ENCODE data around the gene SRD5A2.
"Not testable (repeated sequence)": the region's sequence is repeated elsewhere in the genome, so short reads cannot be mapped to it uniquely, and the experiment has no call there.

SRD5A2 gene

DNA sequence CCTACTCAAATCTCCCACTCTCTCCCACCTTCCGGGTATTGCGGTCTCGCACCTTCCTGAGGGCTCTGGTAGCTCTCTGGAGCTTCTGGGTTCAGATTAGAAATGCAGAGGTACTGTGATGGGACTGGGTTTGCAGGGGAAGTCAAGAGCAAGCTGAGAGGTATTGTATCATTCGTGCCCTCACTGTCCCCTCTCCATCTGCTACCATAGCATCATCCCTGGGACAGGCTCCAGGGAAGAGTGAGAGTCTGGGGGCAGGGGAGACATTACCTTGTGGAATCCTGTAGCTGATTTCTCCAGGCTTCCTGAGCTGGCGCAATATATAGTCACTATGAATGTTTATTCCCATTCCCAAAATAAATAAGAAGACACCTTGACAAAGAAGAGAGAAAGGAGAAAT lies 49.6 kb downstream of the SRD5A2 start:
- DNase-seq = no peak

DNA sequence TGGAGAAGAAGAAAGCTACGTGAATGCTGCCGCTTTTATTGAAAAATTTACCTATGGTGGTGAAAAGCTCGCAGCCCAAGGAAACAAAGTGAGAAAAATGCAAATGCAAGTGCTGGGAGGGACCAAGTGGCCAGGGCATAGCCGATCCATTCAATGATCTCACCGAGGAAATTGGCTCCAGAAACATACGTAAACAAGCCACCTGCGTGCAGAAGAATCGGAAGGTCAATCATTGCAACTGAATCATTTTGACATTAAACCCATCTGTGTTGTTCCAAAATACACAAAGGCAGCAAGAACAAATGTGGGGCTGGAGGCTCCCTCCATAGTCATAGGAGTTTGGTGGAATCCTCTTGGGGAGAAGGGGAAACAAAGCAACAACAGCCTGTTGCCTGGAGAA lies 51.5 kb downstream of the SRD5A2 start:
- DNase-seq = no peak

- no peak for DNase-seq
Measured at GRCh38 chr2:31528823-31529222, 51.9 kb downstream of the SRD5A2 start.

DNA sequence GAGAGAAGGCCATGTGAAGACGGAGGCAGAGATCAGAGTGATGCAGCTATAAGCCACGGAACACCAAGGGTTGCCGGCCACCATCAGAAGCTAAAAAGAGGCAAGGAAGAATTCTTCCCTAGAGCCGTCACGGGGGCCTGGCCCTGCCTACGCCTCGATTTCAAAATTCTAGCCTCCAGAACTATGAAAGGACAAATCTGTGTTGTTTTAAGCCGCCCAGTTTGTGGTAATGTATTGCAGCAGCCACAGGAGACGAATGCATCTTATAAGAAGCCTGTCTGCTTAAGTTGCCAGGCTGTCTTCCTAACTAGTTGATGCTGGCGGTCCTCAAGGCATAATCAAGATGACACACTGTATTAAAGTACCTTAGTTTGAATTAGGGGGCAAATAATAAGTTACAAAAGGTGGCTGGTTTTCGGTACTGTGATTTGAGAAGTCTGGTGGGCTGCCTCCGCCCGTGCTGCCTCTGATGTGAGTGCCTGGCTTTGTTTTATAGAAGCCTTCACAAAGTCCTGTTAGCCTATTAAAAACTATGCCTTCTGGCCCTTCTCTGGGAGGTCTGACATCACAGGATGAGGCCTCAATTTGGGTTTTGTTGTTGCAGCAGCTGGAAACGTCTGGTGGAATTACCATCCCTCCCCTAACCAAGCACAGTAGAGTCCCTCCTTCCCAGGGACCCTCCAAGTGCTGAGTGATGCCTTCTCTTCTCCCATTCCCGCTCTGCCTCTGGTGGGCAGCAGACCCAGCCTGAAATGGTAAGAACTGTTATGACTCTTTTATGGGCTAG lies 53.6 kb downstream of the SRD5A2 start:
- no peak for DNase-seq

DNA sequence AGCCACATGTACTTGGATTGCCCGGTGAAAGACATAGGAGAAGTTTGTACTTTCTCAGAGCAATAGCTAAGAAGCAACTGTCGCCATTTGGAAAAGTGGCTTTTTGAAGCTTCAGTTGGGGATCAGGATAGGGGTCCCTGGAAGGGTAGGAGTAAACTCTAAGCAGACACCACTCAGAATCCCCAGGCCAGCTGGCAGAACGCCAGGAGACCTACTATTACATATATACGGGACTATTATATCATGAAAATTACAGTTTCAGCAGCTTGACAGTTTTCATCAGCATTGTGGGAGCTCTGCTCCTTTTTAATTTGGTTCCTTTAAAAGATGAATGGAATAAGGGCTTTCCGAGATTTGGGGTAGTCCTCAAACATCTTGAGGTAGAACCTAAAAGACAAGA lies 54.9 kb downstream of the SRD5A2 start:
- no peak for DNase-seq

- DNase-seq = no peak
Measured at GRCh38 chr2:31524592-31524991, 56.1 kb downstream of the SRD5A2 start.

DNA sequence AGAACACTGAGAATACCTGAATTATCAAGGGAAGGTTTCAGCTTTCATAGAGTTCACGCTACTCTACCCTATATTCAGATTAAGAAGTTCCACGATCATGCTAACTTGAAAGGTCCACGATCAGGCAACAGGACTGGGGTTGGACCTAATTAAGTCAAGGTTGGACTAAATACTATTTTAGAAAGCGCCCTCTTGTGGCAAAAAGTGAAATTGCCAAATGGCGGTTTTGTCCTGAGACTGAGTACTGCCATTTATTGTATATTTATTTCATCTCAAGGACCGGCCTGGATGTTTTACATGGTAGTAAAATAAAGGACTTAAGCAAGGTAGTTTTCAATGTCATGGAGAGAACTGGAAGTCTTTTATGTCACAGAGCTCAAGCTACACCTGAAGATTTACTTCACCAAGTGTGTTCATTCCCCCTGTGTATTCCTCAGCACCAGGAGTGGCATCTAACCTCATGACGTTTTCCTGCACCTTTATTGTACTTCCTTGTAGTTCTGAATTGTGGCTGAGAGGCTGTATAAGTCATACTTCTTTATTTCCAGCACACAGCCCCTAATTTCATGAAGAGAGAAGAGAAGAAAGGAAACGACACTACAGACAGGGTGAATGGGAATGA lies 56.8 kb downstream of the SRD5A2 start:
- DNase-seq = peak; percentile 46

DNA sequence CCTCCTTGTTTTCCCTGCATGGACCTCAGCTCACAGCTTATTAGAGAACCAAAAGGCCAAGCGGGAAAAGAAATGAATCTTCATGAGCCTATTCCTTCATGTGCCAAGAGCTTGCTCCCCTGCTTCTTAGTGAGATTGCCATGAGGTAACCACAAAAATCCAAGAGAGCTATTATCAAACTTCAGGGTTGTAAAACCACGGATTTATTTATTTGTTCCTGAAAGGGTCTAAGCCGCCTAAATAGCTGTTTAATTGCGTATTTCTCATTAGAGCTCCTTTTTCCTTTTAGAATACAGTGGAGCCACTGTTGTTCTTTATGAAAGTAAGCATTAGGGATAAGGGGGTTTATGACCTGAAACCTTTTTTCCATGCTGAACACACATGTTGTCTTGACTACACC lies 58.0 kb downstream of the SRD5A2 start:
- no peak for DNase-seq

DNA sequence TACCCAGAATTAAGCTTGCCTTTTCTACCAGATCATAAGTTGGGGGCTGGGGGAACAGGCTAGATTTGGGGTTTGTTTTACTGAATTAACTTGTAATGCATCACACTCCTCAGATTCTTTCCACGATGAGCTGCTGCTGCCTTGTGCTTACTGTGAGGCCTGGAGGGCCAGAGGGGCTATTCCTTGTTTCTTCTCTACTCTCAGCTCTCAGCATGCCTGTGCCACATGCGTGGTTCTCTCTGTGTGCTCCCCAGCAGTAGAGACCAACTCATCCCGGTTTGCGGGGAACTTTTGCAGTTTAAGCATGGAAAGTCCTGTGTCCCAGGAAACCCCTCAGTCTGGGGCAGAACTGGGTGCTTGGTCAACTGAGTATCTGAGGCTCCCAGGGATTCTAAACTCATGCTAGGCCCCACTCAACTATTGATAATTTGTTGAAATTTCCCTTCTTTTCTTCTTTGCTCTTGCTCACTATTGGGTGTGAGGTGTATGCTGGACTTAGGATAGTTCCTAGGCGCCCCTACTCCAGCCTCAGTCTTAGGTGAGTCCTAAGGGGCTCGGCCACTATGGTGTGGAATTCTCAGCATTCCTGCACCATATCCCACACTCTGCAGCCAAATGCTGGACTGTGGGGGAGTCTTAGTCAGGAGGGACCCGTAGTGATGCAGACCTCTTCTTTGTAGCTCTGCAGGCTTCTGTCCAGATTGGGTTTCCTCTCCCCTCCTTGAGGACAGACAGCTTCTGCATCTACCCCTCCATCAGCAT lies 63.1 kb downstream of the SRD5A2 start:
- no peak for DNase-seq

GRCh38 chr2:31515586-31515985 lies 65.2 kb downstream of the SRD5A2 start:
- no peak for DNase-seq

DNA sequence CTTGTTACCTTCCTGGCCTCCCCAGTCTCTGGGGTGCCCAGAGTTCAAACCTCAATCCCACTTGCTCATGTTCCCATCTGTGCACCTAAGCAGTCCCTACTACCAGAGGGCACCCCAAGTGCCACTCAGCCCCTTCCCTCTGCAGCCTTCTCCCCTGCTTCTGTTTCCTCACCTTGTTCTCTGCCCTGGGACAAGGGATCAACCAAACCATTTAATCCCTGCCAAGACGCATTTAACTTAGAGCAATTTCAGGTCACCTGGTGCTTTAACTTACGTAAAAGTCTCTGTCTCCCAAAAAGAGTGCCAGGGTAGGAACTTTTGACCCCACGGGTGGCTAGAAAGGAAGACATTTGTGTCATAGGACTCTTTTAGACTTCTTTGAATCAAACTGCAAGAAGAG lies 67.2 kb downstream of the SRD5A2 start:
- DNase-seq = no peak

- DNase-seq = no peak
Measured at GRCh38 chr2:31511376-31511775, 69.4 kb downstream of the SRD5A2 start.

DNA sequence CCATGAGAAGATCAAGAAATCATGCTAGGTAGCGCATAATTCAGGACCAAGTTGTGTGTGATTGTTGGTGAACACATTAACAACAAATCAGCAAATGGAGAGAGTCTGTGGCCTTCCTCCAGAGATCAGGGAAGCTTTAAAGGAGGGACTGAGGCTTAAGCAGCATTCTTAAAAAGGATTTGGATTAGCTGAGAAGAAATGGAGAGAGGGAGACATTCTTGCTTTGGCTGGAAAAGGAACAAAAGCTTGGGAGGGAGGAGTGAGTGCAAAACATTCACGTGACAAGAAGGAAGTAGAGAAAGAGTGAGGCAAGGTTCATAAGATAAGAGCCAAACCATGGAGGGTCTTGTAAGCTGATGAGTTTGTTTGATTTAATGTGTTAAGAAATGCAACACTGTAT lies 75.6 kb downstream of the SRD5A2 start:
- no peak for DNase-seq

DNA sequence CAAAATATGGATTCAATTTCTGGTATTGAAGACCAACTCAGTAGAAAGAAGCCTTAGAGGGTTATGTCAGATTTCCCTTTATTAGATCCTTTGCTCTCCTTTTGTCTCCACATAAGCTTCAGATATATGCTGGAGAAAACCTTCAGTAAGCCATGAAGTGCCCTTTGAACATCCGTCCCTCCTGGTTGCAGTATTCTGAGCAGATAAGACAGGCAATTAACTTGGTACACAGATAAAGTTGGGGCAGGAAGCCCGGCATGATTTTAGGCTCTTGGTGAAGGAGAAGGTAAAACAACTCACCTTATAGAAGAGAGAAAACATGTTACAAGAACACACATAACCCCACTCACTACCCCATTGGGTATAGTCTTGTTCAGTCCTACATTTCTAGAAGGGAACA lies 76.4 kb downstream of the SRD5A2 start:
- DNase-seq = no peak

GRCh38 chr2:31496451-31496874 lies 84.3 kb downstream of the SRD5A2 start:
- DNase-seq = not testable (repeated sequence)

- DNase-seq = not testable (repeated sequence)
Measured at GRCh38 chr2:31489339-31489738, 91.4 kb downstream of the SRD5A2 start.

- DNase-seq = no peak
Measured at GRCh38 chr2:31483246-31483645, 97.5 kb downstream of the SRD5A2 start.

DNA sequence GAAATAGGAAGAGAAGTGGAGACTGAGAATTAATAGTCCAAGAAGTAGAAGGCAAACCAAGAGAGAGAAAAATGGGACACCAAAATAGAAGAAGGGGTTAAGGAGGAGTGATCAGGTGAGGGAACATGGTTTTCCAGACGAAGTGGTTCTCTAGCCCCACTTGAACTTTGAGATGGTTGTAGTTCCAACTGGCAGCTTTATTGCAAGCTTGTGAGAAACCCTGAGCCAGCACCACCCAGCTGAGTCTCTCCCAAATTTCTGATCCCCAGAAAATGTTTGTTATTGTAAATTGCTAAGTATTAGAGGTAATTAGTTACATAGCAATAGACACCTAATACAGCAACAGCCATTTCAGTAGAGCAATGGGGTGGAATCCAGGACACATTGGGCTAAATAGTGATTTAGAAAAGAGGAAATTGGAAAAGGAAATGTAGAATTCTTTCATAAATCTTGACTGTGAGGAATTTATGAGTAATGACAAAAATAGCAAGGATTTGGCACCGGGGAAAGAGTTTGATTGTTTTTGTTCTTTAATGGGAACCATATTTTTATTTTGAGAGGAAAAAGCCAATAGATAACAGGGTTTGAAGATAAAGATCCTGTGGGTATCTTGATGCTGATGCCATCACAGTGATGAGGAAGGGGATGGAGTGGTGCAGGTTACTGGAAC lies 104.1 kb downstream of the SRD5A2 start:
- no peak for DNase-seq

GRCh38 chr2:31475692-31476091 lies 105.0 kb downstream of the SRD5A2 start:
- no peak for DNase-seq

DNA sequence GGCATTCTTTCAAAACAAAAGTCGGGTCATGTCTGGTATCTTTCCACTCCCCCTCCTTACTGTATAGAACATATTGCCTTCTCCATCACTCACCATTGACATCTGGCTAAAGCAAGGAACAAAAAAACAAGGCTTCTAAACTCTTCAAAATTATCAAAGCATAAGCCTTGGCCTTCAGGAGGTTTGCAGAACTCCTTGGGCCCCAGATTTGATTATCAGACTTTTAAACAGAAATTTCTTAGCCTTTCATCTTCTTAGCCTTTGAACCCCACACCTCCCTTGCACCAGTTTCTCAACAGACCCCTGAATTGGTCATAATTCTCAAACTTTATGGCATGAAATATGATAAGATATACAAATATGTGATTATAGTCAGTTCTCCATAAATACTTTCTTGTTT lies 106.4 kb downstream of the SRD5A2 start:
- DNase-seq = no peak
